CD4-positive, alpha-beta T cell (primary cell): ENCODE results near the gene ZFP92. TPM values are rescaled to one million over a fixed set of nuclear protein-coding genes. Genes with fewer than 3 reads are reported as not detected.

Experiments used
- ATAC-seq: fragments of 200-7000 bp; cut with Tn5 transposase; one replicate; pipeline ENCODE4 v1.10.0; 2022; ENCODE audit warnings: mild to moderate bottlenecking; ENCODE audit not compliant: poor library complexity
- CTCF ChIA-PET: fragments of 350-600 bp; sonication (Branson Sonifier 250); formaldehyde crosslinking; loops from one replicate; lab custom pipeline; 2021; ENCODE audit warnings: antibody characterized with exemption, inconsistent platforms; lab: Charles Lee
- POLR2A ChIA-PET: fragments of 350-600 bp; sonication (Branson Sonifier 250); formaldehyde crosslinking; loops from one replicate; lab custom pipeline; 2021; ENCODE audit warnings: antibody characterized with exemption, inconsistent platforms; lab: Charles Lee
- DNase-seq, 14 experiments: peaks; one replicate each; pipeline ENCODE4 v3.0.0-alpha.2; 2013 to 2020; ENCODE audit warnings: mixed read lengths in 2 of 14
- H3K27ac ChIP-seq, 2 donors: one replicate each; pipeline versions ENCODE4 v1.5.1 to v1.7.0; 2013; ENCODE audit warnings: low read length in 2 of 2, low read depth in 1 of 2, mild to moderate bottlenecking in 1 of 2
- H3K27me3 ChIP-seq, 2 experiments: 1 replicate in 1 of 2; 2 replicates in 1 of 2; pipeline versions ENCODE4 v1.6.1 to v1.7.0; 2013; ENCODE audit warnings: low read length in 2 of 2, control low read depth in 1 of 2, mild to moderate bottlenecking in 1 of 2, moderate library complexity in 1 of 2; ENCODE audit not compliant: insufficient read depth in 2 of 2, control insufficient read depth in 1 of 2
- H3K36me3 ChIP-seq: one replicate; pipeline ENCODE4 v1.6.1; 2013; ENCODE audit warnings: low read length, control low read depth; ENCODE audit not compliant: insufficient read depth
- H3K4me1 ChIP-seq: one replicate; pipeline ENCODE4 v1.6.1; 2013; ENCODE audit warnings: low read length, control low read depth; ENCODE audit not compliant: insufficient read depth
- H3K4me3 ChIP-seq: one replicate; pipeline ENCODE4 v1.5.1; 2013; ENCODE audit warnings: mild to moderate bottlenecking, low read length, moderate library complexity
- H3K9me3 ChIP-seq, 2 experiments: 1 replicate in 1 of 2; 2 replicates in 1 of 2; pipeline versions ENCODE4 v1.6.1 to v1.7.0; 2013; ENCODE audit warnings: low read length in 2 of 2, mild to moderate bottlenecking in 2 of 2, control low read depth in 1 of 2, moderate library complexity in 1 of 2; ENCODE audit not compliant: control insufficient read depth in 1 of 2, insufficient read depth in 1 of 2
- H3K27ac Mint-ChIP-seq: one replicate; pipeline ENCODE4 v1.8.0; 2020; ENCODE audit warnings: mixed read lengths
- H3K27me3 Mint-ChIP-seq: one replicate; pipeline ENCODE4 v1.8.0; 2021; ENCODE audit warnings: mixed read lengths
- H3K36me3 Mint-ChIP-seq: one replicate; pipeline ENCODE4 v1.8.0; 2021; ENCODE audit warnings: low read depth, mixed read lengths
- H3K4me1 Mint-ChIP-seq: one replicate; pipeline ENCODE4 v1.8.0; 2021; ENCODE audit warnings: low read depth, mixed read lengths
- H3K4me3 Mint-ChIP-seq: one replicate; pipeline ENCODE4 v1.8.0; 2020; ENCODE audit warnings: mild to moderate bottlenecking, mixed read lengths
- H3K9me3 Mint-ChIP-seq: one replicate; pipeline ENCODE4 v1.8.0; 2020; ENCODE audit warnings: mixed read lengths
- CTCF ChIP-seq: fragments of 200-600 bp; IDR thresholded peaks from one replicate; pipeline ENCODE4 v1.8.0; 2022; ENCODE audit warnings: antibody characterized with exemption, mild to moderate bottlenecking
- intact Hi-C, 2 experiments: fragments of 100-400 bp; cut with DNase I in 1 of 2; cut with micrococcal nuclease in 1 of 2; formaldehyde crosslinking; loops; one replicate each; pipeline versions ENCODE4 v1.15.1 to v1.9.0; 2023 to 2025; cut with DNase I, micrococcal nuclease
- total RNA-seq, 174 experiments: library from RNA in 2 of 174; stranded (reverse) in 2 of 174; gene quantifications; one replicate each; pipeline ENCODE4 v1.2.3 and lab custom pipeline; 2021 to 2026

ZFP92 gene
- total RNA-seq, 2 experiments from 2014 or later, result 0.08 to 0.11 TPM

GRCh38 chrX:153456704-153457103 lies 45.4 kb downstream of the ZFP92 start:
- no peaks in the 10 kb centered on the region for H3K4me1 ChIP-seq
- no peaks in the 10 kb centered on the region for H3K27me3 Mint-ChIP-seq
- no peaks in the 10 kb centered on the region for H3K27me3 ChIP-seq
- no peaks in the 10 kb centered on the region for H3K9me3 Mint-ChIP-seq
- no peaks in the 10 kb centered on the region for H3K9me3 ChIP-seq
- ChIA-PET POLR2A (no interaction called here), CTCF (no interaction called here)
- H3K4me3 Mint-ChIP-seq, result no peak overlapping the region
- DNase-seq (no peak), ATAC-seq (no peak)
- peaks cover 31% of the 10 kb centered on the region for H3K36me3 ChIP-seq
- no peak overlapping the region for H3K27ac ChIP-seq
- peaks cover 35% of the 10 kb centered on the region for H3K36me3 Mint-ChIP-seq
- no peak overlapping the region for H3K27ac Mint-ChIP-seq
- H3K4me3 ChIP-seq, result no peak overlapping the region
- no peak for TF ChIP-seq CTCF
- intact Hi-C loops, result no loop called here
- no peaks in the 10 kb centered on the region for H3K4me1 Mint-ChIP-seq

GRCh38 chrX:153457136-153457825 lies 46.0 kb downstream of the ZFP92 start:
- Histone ChIP-seq H3K4me1 (no peaks in the 10 kb centered on the region), H3K36me3 (peaks cover 35% of the 10 kb centered on the region), H3K27ac (no peak overlapping the region), H3K9me3 (no peaks in the 10 kb centered on the region), H3K4me3 (no peak overlapping the region), H3K27me3 (no peaks in the 10 kb centered on the region)
- no peak for TF ChIP-seq CTCF
- Mint-ChIP-seq H3K27ac (no peak overlapping the region), H3K4me1 (no peaks in the 10 kb centered on the region), H3K36me3 (peaks cover 40% of the 10 kb centered on the region), H3K4me3 (no peak overlapping the region), H3K27me3 (no peaks in the 10 kb centered on the region), H3K9me3 (no peaks in the 10 kb centered on the region)
- DNase-seq (no peak), ATAC-seq (no peak)
- POLR2A ChIA-PET, result no interaction called here
- intact Hi-C loops, result no loop called here
- CTCF ChIA-PET, result no interaction called here

- Mint-ChIP-seq H3K9me3 (no peaks in the 10 kb centered on the region), H3K27me3 (no peaks in the 10 kb centered on the region), H3K36me3 (peaks cover 39% of the 10 kb centered on the region), H3K4me3 (no peak overlapping the region), H3K4me1 (no peaks in the 10 kb centered on the region), H3K27ac (no peak overlapping the region)
- Histone ChIP-seq H3K4me1 (no peaks in the 10 kb centered on the region), H3K4me3 (no peak overlapping the region), H3K27me3 (no peaks in the 10 kb centered on the region), H3K27ac (no peak overlapping the region), H3K36me3 (peaks cover 35% of the 10 kb centered on the region), H3K9me3 (no peaks in the 10 kb centered on the region)
- TF ChIP-seq CTCF, result no peak
- ChIA-PET POLR2A (no interaction called here), CTCF (no interaction called here)
- DNase-seq (no peak), ATAC-seq (no peak)
- intact Hi-C loops, result no loop called here
Observed at GRCh38 chrX:153457827-153458466, 46.7 kb downstream of the ZFP92 start.
